Keratinocyte (primary cell): Measurements from ENCODE around the gene ERBB4. TPM values are rescaled to one million over a fixed set of nuclear protein-coding genes. Genes with fewer than 3 reads are reported as not detected.

Experiments
- DNase-seq: peaks from one replicate; pipeline ENCODE4 v3.0.0-alpha.2; 2011; ENCODE audit warnings: low read depth, missing footprints, low spot score
- FAIRE-seq: peaks from 2 replicates; lab custom pipeline; 2011; peaks lifted over from hg19 to GRCh38; lab: Jason Lieb, UNC
- H2AFZ ChIP-seq: 2 replicates; pipeline ENCODE4 v1.6.0; 2012; ENCODE audit warnings: low read length, control low read depth, inconsistent platforms; ENCODE audit not compliant: control insufficient read depth
- H3K27ac ChIP-seq: 2 replicates; pipeline ENCODE4 v1.5.1; 2011; ENCODE audit warnings: low read length; ENCODE audit not compliant: control insufficient read depth, insufficient read depth
- H3K27me3 ChIP-seq: 3 replicates; pipeline ENCODE4 v1.6.0; 2011; ENCODE audit warnings: low read length; ENCODE audit not compliant: control insufficient read depth, insufficient read depth; ENCODE audit errors: extremely low read depth
- H3K36me3 ChIP-seq, 2 experiments: 2 replicates in 1 of 2; 3 replicates in 1 of 2; pipeline ENCODE4 v1.5.1; 2011; ENCODE audit warnings: low read length in 2 of 2, mild to moderate bottlenecking in 1 of 2; ENCODE audit not compliant: control insufficient read depth in 2 of 2, insufficient read depth in 2 of 2; ENCODE audit errors: extremely low read depth in 1 of 2
- H3K4me1 ChIP-seq: 3 replicates; pipeline ENCODE4 v1.5.1; 2011; ENCODE audit warnings: low read length; ENCODE audit not compliant: control insufficient read depth, insufficient read depth; ENCODE audit errors: extremely low read depth
- H3K4me2 ChIP-seq: 3 replicates; pipeline ENCODE4 v1.6.0; 2011; ENCODE audit warnings: low read depth, low read length; ENCODE audit not compliant: control insufficient read depth, insufficient read depth; ENCODE audit errors: extremely low read depth
- H3K4me3 ChIP-seq, 3 experiments: fragments of 200-600 bp in 1 of 3; sonication (generic) in 1 of 3; 2 replicates in 2 of 3; 3 replicates in 1 of 3; pipeline ENCODE4 v1.5.1; 2011 to 2016; ENCODE audit warnings: low read length in 3 of 3, mild to moderate bottlenecking in 3 of 3, control low read depth in 2 of 3, inconsistent platforms in 1 of 3, low read depth in 1 of 3, mixed read lengths in 1 of 3, mixed run types in 1 of 3, moderate library complexity in 1 of 3; ENCODE audit not compliant: control insufficient read depth in 2 of 3, insufficient read depth in 2 of 3; ENCODE audit errors: extremely low read depth in 1 of 3
- H3K79me2 ChIP-seq: 2 replicates; pipeline ENCODE4 v1.6.0; 2012; ENCODE audit warnings: low read length; ENCODE audit not compliant: control insufficient read depth, insufficient read depth
- H3K9ac ChIP-seq: 3 replicates; pipeline ENCODE4 v1.6.0; 2011; ENCODE audit warnings: low read length; ENCODE audit not compliant: control insufficient read depth, insufficient read depth; ENCODE audit errors: extremely low read depth
- H3K9me1 ChIP-seq: 3 replicates; pipeline ENCODE4 v1.6.0; 2011; ENCODE audit warnings: low read length; ENCODE audit not compliant: control insufficient read depth, insufficient read depth; ENCODE audit errors: extremely low read depth
- H3K9me3 ChIP-seq: 2 replicates; pipeline ENCODE4 v1.5.1; 2012; ENCODE audit warnings: low read depth, low read length; ENCODE audit not compliant: control insufficient read depth
- H4K20me1 ChIP-seq: 3 replicates; pipeline ENCODE4 v1.6.0; 2011; ENCODE audit warnings: low read length; ENCODE audit not compliant: control insufficient read depth, insufficient read depth; ENCODE audit errors: extremely low read depth
- EZH2 ChIP-seq: IDR thresholded peaks from one replicate; pipeline ENCODE4 v1.6.1; 2012; ENCODE audit warnings: inconsistent platforms, mild to moderate bottlenecking, low read length, moderate library complexity
- dilution Hi-C: fragments of 300-500 bp; cut with MboI; formaldehyde crosslinking; loops from one replicate; pipeline ENCODE4 v1.7.0; 2020; ENCODE audit warnings: low sequenced_read_pairs; ENCODE audit not compliant: extremely low pct_ligation_motif_present
- polyA plus RNA-seq, 5 experiments: library from polyadenylated mRNA; depleted of rRNA in 3 of 5; stranded (reverse) in 3 of 5; stranded (forward) in 1 of 5; unstranded in 1 of 5; fragments of >200 nt; gene quantifications; 1 replicate in 1 of 5; 2 replicates in 3 of 5; 3 replicates in 1 of 5; pipeline versions ENCODE4 v1.2.1 to v1.2.3, GENCODE V29; 2011 to 2012; ENCODE audit warnings: missing spikeins in 2 of 5, low read depth in 1 of 5, low replicate concordance in 1 of 5
- TF ChIP-seq, protein P1 (sequence below), 3 experiments: IDR thresholded peaks in 1 of 3; conservative IDR thresholded peaks in 1 of 3; optimal IDR thresholded peaks in 1 of 3; 2 replicates in 2 of 3; 3 replicates in 1 of 3; pipeline versions ENCODE3 to v1.5.1; 2011; ENCODE audit warnings: low read length in 3 of 3, mild to moderate bottlenecking in 3 of 3, moderate library complexity in 2 of 3, control low read depth in 1 of 3, inconsistent platforms in 1 of 3; ENCODE audit not compliant: insufficient read depth in 2 of 3; ENCODE audit errors: extremely low read depth in 1 of 3

The ERBB4 gene
- polyA plus RNA-seq, 1 donor (not counting 4 experiments of a cell fraction or from before 2014, with no cell fraction given): 0.01 TPM

- FAIRE-seq: peak; percentile 60
- no peak overlapping the region for H3K27ac ChIP-seq
These were observed 129.0 kb downstream of the ERBB4 start for GRCh38 chr2:212409560-212409959.

GRCh38 chr2:212408524-212408923 is 130.1 kb downstream of the ERBB4 start:
- no peaks in the 10 kb centered on the region for H3K4me1 ChIP-seq
- H2AFZ ChIP-seq: no peak overlapping the region
- H3K27ac ChIP-seq: no peak overlapping the region
- H3K9me3 ChIP-seq: no peaks in the 10 kb centered on the region
- H3K9ac ChIP-seq: no peak overlapping the region
- H3K4me3 ChIP-seq: no peak overlapping the region
- no peaks in the 10 kb centered on the region for H3K27me3 ChIP-seq
- no peaks in the 10 kb centered on the region for H3K79me2 ChIP-seq
- no peaks in the 10 kb centered on the region for H3K36me3 ChIP-seq
- H3K4me2 ChIP-seq: no peak overlapping the region
- no peaks in the 10 kb centered on the region for H3K9me1 ChIP-seq
- dilution Hi-C loops: no loop called here
- TF ChIP-seq, protein P1, sequence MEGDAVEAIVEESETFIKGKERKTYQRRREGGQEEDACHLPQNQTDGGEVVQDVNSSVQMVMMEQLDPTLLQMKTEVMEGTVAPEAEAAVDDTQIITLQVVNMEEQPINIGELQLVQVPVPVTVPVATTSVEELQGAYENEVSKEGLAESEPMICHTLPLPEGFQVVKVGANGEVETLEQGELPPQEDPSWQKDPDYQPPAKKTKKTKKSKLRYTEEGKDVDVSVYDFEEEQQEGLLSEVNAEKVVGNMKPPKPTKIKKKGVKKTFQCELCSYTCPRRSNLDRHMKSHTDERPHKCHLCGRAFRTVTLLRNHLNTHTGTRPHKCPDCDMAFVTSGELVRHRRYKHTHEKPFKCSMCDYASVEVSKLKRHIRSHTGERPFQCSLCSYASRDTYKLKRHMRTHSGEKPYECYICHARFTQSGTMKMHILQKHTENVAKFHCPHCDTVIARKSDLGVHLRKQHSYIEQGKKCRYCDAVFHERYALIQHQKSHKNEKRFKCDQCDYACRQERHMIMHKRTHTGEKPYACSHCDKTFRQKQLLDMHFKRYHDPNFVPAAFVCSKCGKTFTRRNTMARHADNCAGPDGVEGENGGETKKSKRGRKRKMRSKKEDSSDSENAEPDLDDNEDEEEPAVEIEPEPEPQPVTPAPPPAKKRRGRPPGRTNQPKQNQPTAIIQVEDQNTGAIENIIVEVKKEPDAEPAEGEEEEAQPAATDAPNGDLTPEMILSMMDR (optimal IDR thresholded peaks at IDR 0.05 in 1 of 3, IDR thresholded peaks at IDR 0.05 in 1 of 3, conservative IDR thresholded peaks at IDR 0.05 in 1 of 3; ENCODE audit: extremely low read depth in 1 of 3, insufficient read depth in 2 of 3, low read length in 3 of 3): no peak
- no peak for TF ChIP-seq EZH2
- DNase-seq (no peak), FAIRE-seq (no peak)
- no peaks in the 10 kb centered on the region for H4K20me1 ChIP-seq

More at GRCh38 chr2:212409560-212409959, 129.0 kb downstream of the ERBB4 start:
- Histone ChIP-seq H3K9ac (no peak overlapping the region), H3K36me3 (no peaks in the 10 kb centered on the region), H3K79me2 (no peaks in the 10 kb centered on the region), H3K4me1 (no peaks in the 10 kb centered on the region), H3K4me2 (no peak overlapping the region), H2AFZ (no peak overlapping the region), H3K9me1 (no peaks in the 10 kb centered on the region), H3K27me3 (no peaks in the 10 kb centered on the region), H4K20me1 (no peaks in the 10 kb centered on the region), H3K9me3 (no peaks in the 10 kb centered on the region), H3K4me3 (no peak overlapping the region)
- TF ChIP-seq, protein P1 (optimal IDR thresholded peaks at IDR 0.05 in 1 of 3, IDR thresholded peaks at IDR 0.05 in 1 of 3, conservative IDR thresholded peaks at IDR 0.05 in 1 of 3; ENCODE audit: extremely low read depth in 1 of 3, insufficient read depth in 2 of 3, low read length in 3 of 3): no peak
- TF ChIP-seq EZH2: no peak
- dilution Hi-C loops: no loop called here
- no peak for DNase-seq
